K562 (cell line): Measurements from ENCODE around the gene TACC3. TPM values are rescaled to one million over a fixed set of nuclear protein-coding genes. Genes with fewer than 3 reads are reported as not detected.

ENCODE experiments used
- CTCFL ChIP-seq: IDR thresholded peaks from 2 replicates; pipeline ENCODE4 v1.6.1; 2011; ENCODE audit warnings: borderline replicate concordance, low read depth, mild to moderate bottlenecking, moderate library complexity, low read length; ENCODE audit not compliant: insufficient read depth, poor library complexity, severe bottlenecking
- EGR1 ChIP-seq: fragments of 450-650 bp; conservative IDR thresholded peaks from 2 replicates; pipeline ENCODE4 v1.6.1; 2017; ENCODE audit warnings: mild to moderate bottlenecking
- GMEB1 ChIP-seq: fragments of 250-450 bp; sonication (Bioruptor Pico); IDR thresholded peaks from 2 replicates; pipeline ENCODE4 v1.4.0; 2020; ENCODE audit warnings: mild to moderate bottlenecking
- ILF3 ChIP-seq: fragments of 450-650 bp; IDR thresholded peaks from 2 replicates; pipeline ENCODE4 v1.6.1; 2018; ENCODE audit warnings: antibody characterized with exemption, mild to moderate bottlenecking, moderate library complexity, borderline replicate concordance
- MECOM ChIP-seq: fragments of 250-450 bp; sonication (Bioruptor Pico); IDR thresholded peaks from 2 replicates; pipeline ENCODE4 v1.8.0; 2022; ENCODE audit warnings: inconsistent platforms
- NELFE ChIP-seq: IDR thresholded peaks from 2 replicates; pipeline ENCODE4 v1.6.1; 2011; ENCODE audit warnings: mild to moderate bottlenecking; ENCODE audit not compliant: insufficient read depth, insufficient read length
- NFIC ChIP-seq: fragments of 450-650 bp; IDR thresholded peaks from 2 replicates; pipeline ENCODE4 v1.6.1; 2017; ENCODE audit warnings: mild to moderate bottlenecking, inconsistent platforms
- REST ChIP-seq, 2 experiments: fragments of 450-650 bp; formaldehyde crosslinking in 1 of 2; IDR thresholded peaks; 2 replicates each; pipeline versions ENCODE4 v1.4.0 to v1.6.1; 2014 to 2020; ENCODE audit warnings: mild to moderate bottlenecking in 2 of 2, borderline replicate concordance in 1 of 2, low read depth in 1 of 2
- SAFB ChIP-seq: fragments of 200-400 bp; formaldehyde crosslinking; IDR thresholded peaks from 2 replicates; pipeline ENCODE4 v1.6.1; 2017; ENCODE audit warnings: low read depth, low read length, borderline replicate concordance
- ZBTB26 ChIP-seq: fragments of 450-650 bp; formaldehyde crosslinking; IDR thresholded peaks from 2 replicates; pipeline ENCODE4 v1.4.0; 2022; ENCODE audit warnings: missing genetic modification characterization
- ZNF239 ChIP-seq: fragments of 250-450 bp; sonication (Bioruptor Pico); IDR thresholded peaks from 2 replicates; pipeline ENCODE4 v1.4.0; 2020; ENCODE audit warnings: mild to moderate bottlenecking
- ZNF699 ChIP-seq: fragments of 250-450 bp; sonication (Bioruptor Pico); IDR thresholded peaks from 2 replicates; pipeline ENCODE4 v1.8.0; 2021; ENCODE audit warnings: mild to moderate bottlenecking, moderate library complexity; ENCODE audit not compliant: insufficient replicate concordance
- polyA plus RNA-seq, 8 experiments: library from polyadenylated mRNA; depleted of rRNA in 4 of 8; stranded (reverse) in 5 of 8; unstranded in 3 of 8; fragments of >200 nt; fragmentation: Nextera tagmentation in 2 of 8; fragmentation: Illumina TruSeq in 1 of 8; extraction: Ambion mirVana in 2 of 8; extraction: Trizol in 1 of 8; gene quantifications; 2 replicates each; pipeline versions ENCODE4 v1.2.1 to v1.2.3, GENCODE V29; 2011 to 2014; ENCODE audit warnings: inconsistent platforms in 1 of 8, missing spikeins in 1 of 8
- total RNA-seq, 7 experiments: library from RNA; depleted of rRNA in 6 of 7; stranded (reverse); fragments of >200 nt in 6 of 7; fragmentation: Illumina TruSeq in 2 of 7; extraction: Trizol in 2 of 7; gene quantifications; 2 replicates each; pipeline versions ENCODE4 v1.2.1 to v1.2.3, GENCODE V29; 2011 to 2021; ENCODE audit warnings: low replicate concordance in 1 of 7

TACC3 gene
- total and polyA plus RNA-seq, 9 of the 15 experiments (the other 6 are each of a cell fraction or from before 2014, with no cell fraction given) = 1.9 to 122 (median 55.6) TPM

GRCh38 chr4:1751919-1752283 is 30.6 kb downstream of the TACC3 start (continued):
- TF ChIP-seq REST (IDR thresholded peaks at IDR 0.05; ENCODE audit: borderline replicate concordance) (peak; percentile 76), REST (CRISPR knock-in tag; IDR thresholded peaks at IDR 0.05; ENCODE audit: low read depth) (0 out of 2 replicates have a peak, but pooled peaks have one; percentile 25), NELFE (no peak), CTCFL (no peak), GMEB1 (CRISPR knock-in tag) (no peak), EGR1 (peak; percentile 65), ZNF239 (CRISPR knock-in tag) (no peak), ILF3 (no peak), MECOM (CRISPR knock-in tag) (no peak), SAFB (no peak), NFIC (no peak), ZNF699 (CRISPR knock-in tag) (no peak), ZBTB26 (CRISPR knock-in tag) (no peak)
